Lower lobe of right lung (tissue), 2 donors: ENCODE data around the gene NR2C2. TPM values are rescaled to one million over a fixed set of nuclear protein-coding genes. Genes with fewer than 3 reads are reported as not detected.

ENCODE experiments used
- ATAC-seq, 2 donors: fragments of 200-7000 bp; cut with Tn5 transposase; one replicate each; pipeline ENCODE4 v1.9.1; 2020 to 2022; ENCODE audit warnings: mild to moderate bottlenecking in 2 of 2, moderate library complexity in 2 of 2
- DNase-seq: peaks from one replicate; pipeline ENCODE4 v3.0.0-alpha.2; 2020
- H3K27ac ChIP-seq: fragments of 200-600 bp; one replicate; pipeline ENCODE4 v1.8.0; 2022
- H3K27me3 ChIP-seq: fragments of 200-600 bp; one replicate; pipeline ENCODE4 v1.8.0; 2022; ENCODE audit warnings: low read depth
- H3K36me3 ChIP-seq: fragments of 200-600 bp; one replicate; pipeline ENCODE4 v1.8.0; 2022; ENCODE audit warnings: mild to moderate bottlenecking
- H3K4me1 ChIP-seq: fragments of 200-600 bp; one replicate; pipeline ENCODE4 v1.8.0; 2022
- H3K4me3 ChIP-seq: fragments of 200-600 bp; one replicate; pipeline ENCODE4 v1.8.0; 2022; ENCODE audit warnings: mild to moderate bottlenecking
- H3K9me3 ChIP-seq: fragments of 200-600 bp; one replicate; pipeline ENCODE4 v1.8.0; 2022
- intact Hi-C: fragments of 100-400 bp; cut with DNase I; formaldehyde crosslinking; loops from one replicate; pipeline ENCODE4 v1.11.0; 2022
- total RNA-seq: library from RNA; stranded (reverse); fragmentation: NEBNext Ultra II Directional; extraction: Animal tissue kit (Norgen Biotek cat#: 25700); gene quantifications from one replicate; pipeline ENCODE4 v1.2.1, GENCODE V29; 2021
- TF ChIP-seq, protein P1 (sequence below): fragments of 200-600 bp; IDR thresholded peaks from one replicate; pipeline ENCODE4 v1.8.0; 2022; ENCODE audit warnings: antibody characterized with exemption, mild to moderate bottlenecking
- donor health status: DM: no; HTN: yes; CAD: no; lungs with severe emphysema.

NR2C2 gene
- total RNA-seq, 1 donor from 2014 or later, result 56.7 TPM

DNA sequence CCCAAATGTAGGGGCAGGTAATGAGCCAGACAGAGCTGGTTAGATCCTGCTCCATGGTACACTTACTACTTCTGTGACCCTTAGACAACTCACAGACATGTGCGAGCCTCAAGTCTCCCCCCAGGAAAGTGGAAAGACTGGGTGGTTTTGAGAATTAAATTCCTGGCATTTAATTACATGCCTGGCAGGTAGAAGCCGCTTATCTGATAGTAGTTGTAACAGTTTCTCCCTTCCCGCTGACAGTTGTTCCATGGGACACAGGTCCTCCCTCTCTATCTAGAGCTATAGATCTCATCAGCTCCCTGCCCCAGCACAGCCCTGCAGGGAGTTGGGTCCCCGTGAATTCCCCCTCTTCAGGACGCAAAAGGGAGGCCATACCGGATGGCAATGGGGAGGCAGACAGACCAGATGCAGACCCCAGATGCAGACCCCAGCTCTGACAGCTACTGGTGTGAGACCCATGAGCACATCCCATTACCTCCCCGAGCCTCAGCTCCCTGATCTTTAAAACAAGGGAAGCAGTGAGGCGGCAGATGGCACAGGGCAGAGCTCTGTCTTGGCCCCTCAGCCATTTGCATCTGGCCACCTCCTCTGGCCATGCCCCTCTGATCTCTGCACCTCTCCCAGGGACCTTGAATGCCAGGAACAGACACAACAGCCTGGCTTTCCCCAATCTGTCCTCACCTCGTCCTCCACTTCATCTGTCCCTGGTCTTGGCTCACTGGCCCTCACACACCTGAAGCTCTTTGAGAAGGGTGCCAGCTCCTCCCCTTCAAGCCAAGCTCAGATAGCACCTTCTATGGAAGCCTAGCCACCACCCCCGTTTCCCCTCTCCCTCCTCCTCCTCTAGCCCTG, 34.1 kb upstream of the NR2C2 start:
- intact Hi-C loops, result no loop called here
- TF ChIP-seq, protein P1, sequence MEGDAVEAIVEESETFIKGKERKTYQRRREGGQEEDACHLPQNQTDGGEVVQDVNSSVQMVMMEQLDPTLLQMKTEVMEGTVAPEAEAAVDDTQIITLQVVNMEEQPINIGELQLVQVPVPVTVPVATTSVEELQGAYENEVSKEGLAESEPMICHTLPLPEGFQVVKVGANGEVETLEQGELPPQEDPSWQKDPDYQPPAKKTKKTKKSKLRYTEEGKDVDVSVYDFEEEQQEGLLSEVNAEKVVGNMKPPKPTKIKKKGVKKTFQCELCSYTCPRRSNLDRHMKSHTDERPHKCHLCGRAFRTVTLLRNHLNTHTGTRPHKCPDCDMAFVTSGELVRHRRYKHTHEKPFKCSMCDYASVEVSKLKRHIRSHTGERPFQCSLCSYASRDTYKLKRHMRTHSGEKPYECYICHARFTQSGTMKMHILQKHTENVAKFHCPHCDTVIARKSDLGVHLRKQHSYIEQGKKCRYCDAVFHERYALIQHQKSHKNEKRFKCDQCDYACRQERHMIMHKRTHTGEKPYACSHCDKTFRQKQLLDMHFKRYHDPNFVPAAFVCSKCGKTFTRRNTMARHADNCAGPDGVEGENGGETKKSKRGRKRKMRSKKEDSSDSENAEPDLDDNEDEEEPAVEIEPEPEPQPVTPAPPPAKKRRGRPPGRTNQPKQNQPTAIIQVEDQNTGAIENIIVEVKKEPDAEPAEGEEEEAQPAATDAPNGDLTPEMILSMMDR, result no peak
- DNase-seq (no peak), ATAC-seq (no peak)
- Histone ChIP-seq H3K27ac (no peak overlapping the region), H3K4me1 (no peaks in the 10 kb centered on the region), H3K9me3 (no peaks in the 10 kb centered on the region), H3K27me3 (no peaks in the 10 kb centered on the region), H3K36me3 (peaks cover 49% of the 10 kb centered on the region), H3K4me3 (no peak overlapping the region)

DNA sequence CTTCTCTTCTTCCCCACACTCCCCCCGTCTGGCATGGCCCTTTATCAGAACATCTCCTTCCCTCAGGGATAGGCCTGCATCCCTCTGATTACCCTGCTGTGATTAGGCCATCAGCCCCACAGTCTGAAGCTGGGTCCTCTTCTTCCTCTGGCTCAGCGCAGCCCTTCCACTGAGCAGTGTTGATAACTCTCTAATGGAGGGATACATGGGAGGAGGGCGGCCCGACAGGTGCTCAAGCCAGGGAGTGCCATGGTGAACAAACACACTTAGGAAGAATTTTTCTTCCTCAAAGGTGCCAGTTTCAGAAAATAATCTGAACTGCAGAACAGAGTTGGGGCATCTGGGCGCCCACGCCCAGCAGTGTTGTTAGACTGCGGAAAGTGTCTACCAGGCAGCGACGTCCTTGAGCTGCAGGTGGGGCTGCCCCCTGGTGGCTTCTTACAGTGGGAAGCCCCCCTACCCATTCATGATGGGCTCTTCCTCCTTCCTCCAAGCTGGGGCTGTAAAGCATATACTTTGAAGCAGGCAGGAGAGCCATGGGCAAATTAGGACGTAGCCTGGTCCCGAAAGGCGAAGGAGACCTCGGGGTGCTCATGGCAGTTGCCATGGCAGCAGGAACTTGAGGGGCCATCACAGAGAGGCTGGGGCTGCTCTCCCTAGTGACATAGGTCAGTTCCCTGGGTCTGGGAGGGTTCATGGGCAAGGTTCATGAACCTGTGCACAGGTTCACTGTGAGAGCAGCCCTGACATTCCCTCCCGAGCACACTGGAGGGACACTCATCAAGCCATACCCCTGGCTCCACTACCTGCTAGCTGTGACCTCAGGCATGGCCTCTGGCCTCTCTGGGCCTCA, 33.2 kb upstream of the NR2C2 start:
- H3K27ac ChIP-seq, result no peak overlapping the region
- intact Hi-C loops, result no loop called here
- ATAC-seq, result peak in 1 of 2 donors; percentile 5
- no peaks in the 10 kb centered on the region for H3K27me3 ChIP-seq
- H3K4me3 ChIP-seq, result no peak overlapping the region
- TF ChIP-seq, protein P1, result no peak
- H3K9me3 ChIP-seq, result no peaks in the 10 kb centered on the region
- H3K36me3 ChIP-seq, result peaks cover 46% of the 10 kb centered on the region
- no peaks in the 10 kb centered on the region for H3K4me1 ChIP-seq
- DNase-seq, result no peak

DNA sequence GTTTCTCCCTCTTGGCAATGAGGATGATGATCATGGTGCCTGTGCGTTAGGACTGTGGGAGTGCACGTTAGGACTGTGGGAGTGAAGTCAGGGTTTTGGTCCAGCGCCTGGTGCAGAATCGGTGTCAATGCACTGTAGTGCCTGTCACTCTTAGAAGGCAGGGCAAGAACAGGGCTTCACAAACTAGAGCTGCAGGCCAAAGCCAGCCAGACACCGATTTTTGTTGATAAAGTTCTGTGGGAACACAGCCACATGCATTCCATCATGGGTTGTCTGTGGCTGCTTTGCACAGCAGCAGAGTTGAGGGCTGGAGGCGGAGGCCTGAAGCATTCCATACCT, 32.6 kb upstream of the NR2C2 start:
- intact Hi-C loops, result no loop called here
- DNase-seq, result no peak
- H3K9me3 ChIP-seq, result no peaks in the 10 kb centered on the region
- no peak overlapping the region for H3K4me3 ChIP-seq
- TF ChIP-seq, protein P1, result no peak
- no peaks in the 10 kb centered on the region for H3K4me1 ChIP-seq
- peaks cover 49% of the 10 kb centered on the region for H3K36me3 ChIP-seq
- no peak overlapping the region for H3K27ac ChIP-seq
- ATAC-seq, result peak in 1 of 2 donors; percentile 10
- H3K27me3 ChIP-seq, result no peaks in the 10 kb centered on the region

DNA sequence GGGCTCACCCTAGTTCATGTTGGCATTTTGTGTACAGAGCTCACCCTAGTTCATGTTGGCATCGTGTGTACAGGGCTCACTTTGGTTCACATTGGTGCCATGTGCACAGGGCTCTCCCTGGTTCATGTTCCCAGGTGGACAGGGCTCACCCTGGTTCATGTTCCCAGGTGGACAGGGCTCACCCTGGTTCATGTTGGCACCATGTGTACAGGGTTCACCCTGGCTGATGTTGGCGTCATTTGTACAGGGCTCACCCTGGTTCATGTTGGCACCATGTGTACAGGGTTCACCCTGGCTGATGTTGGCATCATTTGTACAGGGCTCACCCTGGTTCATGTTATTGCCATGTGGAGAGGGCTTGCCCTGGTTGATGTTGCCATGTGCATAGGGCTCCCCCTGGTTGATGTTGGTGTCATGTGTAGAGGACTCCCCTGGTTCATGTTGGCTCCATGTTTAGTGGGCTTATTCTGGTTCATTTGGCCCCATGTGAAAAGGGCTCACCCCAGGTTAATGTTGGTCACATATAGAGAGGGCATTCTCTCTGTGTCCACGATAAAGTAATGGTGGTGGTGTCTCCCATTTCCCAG, 31.7 kb upstream of the NR2C2 start:
- intact Hi-C loops, result no loop called here
- H3K9me3 ChIP-seq, result no peaks in the 10 kb centered on the region
- H3K4me1 ChIP-seq, result peaks cover under 1% of the 10 kb centered on the region
- no peak overlapping the region for H3K27ac ChIP-seq
- no peaks in the 10 kb centered on the region for H3K27me3 ChIP-seq
- DNase-seq (no peak), ATAC-seq (no peak)
- H3K4me3 ChIP-seq, result no peak overlapping the region
- TF ChIP-seq, protein P1, result no peak
- peaks cover 50% of the 10 kb centered on the region for H3K36me3 ChIP-seq

DNA sequence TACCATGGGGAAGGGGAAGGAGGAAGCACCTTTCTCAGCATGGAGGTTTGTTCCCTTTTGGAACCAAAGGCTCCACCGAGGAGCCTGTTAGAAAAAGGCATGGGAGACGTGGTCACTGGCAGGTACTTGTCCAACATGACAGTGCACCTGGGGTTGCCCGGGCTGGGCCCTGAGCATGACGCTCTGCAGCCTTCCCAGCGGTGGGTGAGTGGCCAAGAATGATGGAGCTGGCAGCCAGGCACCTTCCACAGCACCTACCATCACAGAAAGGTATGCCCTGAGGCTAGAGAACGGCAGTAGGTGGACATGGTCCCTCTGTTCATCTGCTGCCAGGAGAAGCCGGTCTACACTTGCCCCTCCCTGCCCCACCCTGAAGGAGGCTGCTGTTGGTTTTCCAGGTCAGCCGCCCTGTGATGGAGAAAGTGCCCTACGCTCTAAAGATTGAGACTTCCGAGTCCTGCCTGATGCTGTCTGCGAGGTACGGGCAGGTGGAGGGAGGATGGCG, 29.0 kb upstream of the NR2C2 start:
- peaks cover 10% of the 10 kb centered on the region for H3K4me1 ChIP-seq
- ATAC-seq (no peak), DNase-seq (no peak)
- peaks cover 51% of the 10 kb centered on the region for H3K36me3 ChIP-seq
- no peaks in the 10 kb centered on the region for H3K9me3 ChIP-seq
- TF ChIP-seq, protein P1, result no peak
- H3K4me3 ChIP-seq, result no peak overlapping the region
- no peaks in the 10 kb centered on the region for H3K27me3 ChIP-seq
- intact Hi-C loops, result no loop called here
- no peak overlapping the region for H3K27ac ChIP-seq
